Stimulated activated CD4-positive, alpha-beta T cell treated with anti-CD3 and anti-CD28 coated beads, Interleukin-4, amount 100 ng/mL, for 48 hours (primary cell): Measurements from ENCODE around the gene RBM39.
"Not testable (repeated sequence)": the region's sequence is repeated elsewhere in the genome, so short reads cannot be mapped to it uniquely, and the experiment has no call there.

ENCODE experiments used
- DNase-seq, 2 donors: peaks; one replicate each; pipeline ENCODE4 v3.0.0-alpha.2; 2020; ENCODE audit warnings: low read depth in 2 of 2

The RBM39 gene

GRCh38 chr20:35726842-35727711 lies 15.0 kb downstream of the RBM39 start:
- DNase-seq: no peak

- no peak for DNase-seq
These were observed 17.5 kb downstream of the RBM39 start for GRCh38 chr20:35724321-35725230.

- DNase-seq: not testable (repeated sequence)
These were observed 18.3 kb downstream of the RBM39 start for GRCh38 chr20:35723652-35724320.

GRCh38 chr20:35723275-35723639 lies 18.8 kb downstream of the RBM39 start:
- DNase-seq: not testable (repeated sequence)

GRCh38 chr20:35721621-35722020 lies 20.4 kb downstream of the RBM39 start:
- no peak for DNase-seq

GRCh38 chr20:35721219-35721618 lies 20.8 kb downstream of the RBM39 start:
- DNase-seq: no peak

GRCh38 chr20:35720165-35721123 lies 21.6 kb downstream of the RBM39 start:
- DNase-seq: no peak

GRCh38 chr20:35719717-35720116 lies 22.3 kb downstream of the RBM39 start:
- no peak for DNase-seq

- no peak for DNase-seq
These were observed 23.0 kb downstream of the RBM39 start for GRCh38 chr20:35718972-35719635.

GRCh38 chr20:35718321-35718720 lies 23.7 kb downstream of the RBM39 start:
- not testable (repeated sequence) for DNase-seq

GRCh38 chr20:35716330-35716729 lies 25.7 kb downstream of the RBM39 start:
- DNase-seq: no peak

GRCh38 chr20:35715652-35716051 lies 26.4 kb downstream of the RBM39 start:
- DNase-seq: no peak

GRCh38 chr20:35714127-35714526 lies 27.9 kb downstream of the RBM39 start:
- DNase-seq: no peak

- DNase-seq: not testable (repeated sequence)
These were observed 28.9 kb downstream of the RBM39 start for GRCh38 chr20:35713120-35713519.

- no peak for DNase-seq
These were observed 30.4 kb downstream of the RBM39 start for GRCh38 chr20:35711588-35712209.

- DNase-seq: no peak
These were observed 31.0 kb downstream of the RBM39 start for GRCh38 chr20:35710884-35711587.

- DNase-seq: no peak
These were observed 32.0 kb downstream of the RBM39 start for GRCh38 chr20:35710039-35710438.

GRCh38 chr20:35709259-35709658 lies 32.8 kb downstream of the RBM39 start:
- no peak for DNase-seq

GRCh38 chr20:35708502-35708901 lies 33.6 kb downstream of the RBM39 start:
- DNase-seq: no peak
